ENCODE data around the gene GFPT2.

GRCh38 chr5:180349391-180349790 lies 3.7 kb downstream of the GFPT2 start:
- TF ChIP-seq EZH2 (IDR thresholded peaks at IDR 0.05; ENCODE audit: insufficient read depth, poor library complexity, severe bottlenecking) = no peak
- TF ChIP-seq EZH2phosphoT487 (IDR thresholded peaks at IDR 0.05; ENCODE audit: insufficient read depth, low read depth) = no peak
